GM21447 (cell line): Measurements from ENCODE around the gene HELZ.
"Not testable (repeated sequence)": the region's sequence is repeated elsewhere in the genome, so short reads cannot be mapped to it uniquely, and the experiment has no call there.

Experiments
- ATAC-seq: cut with Tn5 transposase; IDR thresholded peaks from one replicate; pipeline ENCODE4 v1.9.1; 2021; ENCODE audit not compliant: unreplicated experiment

The HELZ gene, protein sequence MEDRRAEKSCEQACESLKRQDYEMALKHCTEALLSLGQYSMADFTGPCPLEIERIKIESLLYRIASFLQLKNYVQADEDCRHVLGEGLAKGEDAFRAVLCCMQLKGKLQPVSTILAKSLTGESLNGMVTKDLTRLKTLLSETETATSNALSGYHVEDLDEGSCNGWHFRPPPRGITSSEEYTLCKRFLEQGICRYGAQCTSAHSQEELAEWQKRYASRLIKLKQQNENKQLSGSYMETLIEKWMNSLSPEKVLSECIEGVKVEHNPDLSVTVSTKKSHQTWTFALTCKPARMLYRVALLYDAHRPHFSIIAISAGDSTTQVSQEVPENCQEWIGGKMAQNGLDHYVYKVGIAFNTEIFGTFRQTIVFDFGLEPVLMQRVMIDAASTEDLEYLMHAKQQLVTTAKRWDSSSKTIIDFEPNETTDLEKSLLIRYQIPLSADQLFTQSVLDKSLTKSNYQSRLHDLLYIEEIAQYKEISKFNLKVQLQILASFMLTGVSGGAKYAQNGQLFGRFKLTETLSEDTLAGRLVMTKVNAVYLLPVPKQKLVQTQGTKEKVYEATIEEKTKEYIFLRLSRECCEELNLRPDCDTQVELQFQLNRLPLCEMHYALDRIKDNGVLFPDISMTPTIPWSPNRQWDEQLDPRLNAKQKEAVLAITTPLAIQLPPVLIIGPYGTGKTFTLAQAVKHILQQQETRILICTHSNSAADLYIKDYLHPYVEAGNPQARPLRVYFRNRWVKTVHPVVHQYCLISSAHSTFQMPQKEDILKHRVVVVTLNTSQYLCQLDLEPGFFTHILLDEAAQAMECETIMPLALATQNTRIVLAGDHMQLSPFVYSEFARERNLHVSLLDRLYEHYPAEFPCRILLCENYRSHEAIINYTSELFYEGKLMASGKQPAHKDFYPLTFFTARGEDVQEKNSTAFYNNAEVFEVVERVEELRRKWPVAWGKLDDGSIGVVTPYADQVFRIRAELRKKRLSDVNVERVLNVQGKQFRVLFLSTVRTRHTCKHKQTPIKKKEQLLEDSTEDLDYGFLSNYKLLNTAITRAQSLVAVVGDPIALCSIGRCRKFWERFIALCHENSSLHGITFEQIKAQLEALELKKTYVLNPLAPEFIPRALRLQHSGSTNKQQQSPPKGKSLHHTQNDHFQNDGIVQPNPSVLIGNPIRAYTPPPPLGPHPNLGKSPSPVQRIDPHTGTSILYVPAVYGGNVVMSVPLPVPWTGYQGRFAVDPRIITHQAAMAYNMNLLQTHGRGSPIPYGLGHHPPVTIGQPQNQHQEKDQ (N-terminal part only)

GRCh38 chr17:67245073-67245693, at the start of gene HELZ:
Gene HELZ, minus strand, starts transcription at chr17:67245196. Its CDS starts 26,392 bp downstream, at chr17:67218804.
- peak; percentile 34 for ATAC-seq

DNA sequence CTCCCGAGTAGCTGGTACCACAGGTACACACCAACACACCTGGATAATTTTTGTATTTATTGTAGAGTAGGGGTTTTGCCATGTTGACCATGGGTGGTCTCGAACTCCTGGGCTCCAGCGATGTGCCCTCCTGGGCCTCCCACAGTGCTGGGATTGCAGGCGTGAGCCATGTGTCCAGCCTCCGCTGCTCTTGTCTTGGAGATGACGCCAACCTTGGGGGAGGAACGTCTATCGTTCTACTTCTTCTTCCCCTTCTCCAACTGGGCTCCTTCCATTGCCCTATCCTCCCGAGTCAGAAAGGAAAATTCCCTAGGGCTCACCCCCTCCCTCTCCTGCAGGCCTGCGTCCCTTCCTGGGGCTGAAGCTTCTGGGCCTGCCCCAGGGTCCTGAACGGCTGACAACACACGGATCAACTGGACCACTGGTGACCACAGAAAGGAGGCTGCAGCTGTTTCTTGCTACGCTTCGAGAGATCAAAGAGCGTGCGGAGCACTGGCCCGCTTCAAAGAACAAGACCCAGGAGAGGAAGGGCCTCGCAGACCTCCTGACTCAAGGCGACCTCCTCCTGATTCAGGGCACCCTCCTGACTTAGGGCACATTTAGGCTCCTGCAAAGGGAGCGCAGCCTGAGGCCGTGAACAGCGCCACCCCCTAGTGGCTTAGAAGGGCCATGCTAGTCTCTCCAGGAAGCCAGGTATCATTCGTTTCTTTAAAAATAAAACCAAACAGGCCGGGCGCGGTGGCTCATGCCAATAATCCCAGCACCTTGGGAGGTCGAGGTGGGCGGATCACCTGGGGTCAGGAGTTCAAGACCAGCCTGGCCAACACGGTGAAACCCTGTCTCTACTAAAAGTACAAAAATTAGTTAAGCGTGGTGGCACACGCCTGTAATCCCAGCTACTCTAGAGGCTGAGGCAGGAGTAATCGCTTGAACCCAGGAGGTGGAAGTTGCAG, 48.5 kb upstream of the HELZ start:
- ATAC-seq = peak; percentile 83

GRCh38 chr17:67290711-67291291, 45.8 kb upstream of the HELZ start:
- ATAC-seq = no peak

GRCh38 chr17:67290244-67290643, 45.2 kb upstream of the HELZ start:
- no peak for ATAC-seq

GRCh38 chr17:67289181-67289876, 44.3 kb upstream of the HELZ start:
- ATAC-seq = no peak

- not testable (repeated sequence) for ATAC-seq
Observed at GRCh38 chr17:67286826-67287225, 41.8 kb upstream of the HELZ start.

DNA sequence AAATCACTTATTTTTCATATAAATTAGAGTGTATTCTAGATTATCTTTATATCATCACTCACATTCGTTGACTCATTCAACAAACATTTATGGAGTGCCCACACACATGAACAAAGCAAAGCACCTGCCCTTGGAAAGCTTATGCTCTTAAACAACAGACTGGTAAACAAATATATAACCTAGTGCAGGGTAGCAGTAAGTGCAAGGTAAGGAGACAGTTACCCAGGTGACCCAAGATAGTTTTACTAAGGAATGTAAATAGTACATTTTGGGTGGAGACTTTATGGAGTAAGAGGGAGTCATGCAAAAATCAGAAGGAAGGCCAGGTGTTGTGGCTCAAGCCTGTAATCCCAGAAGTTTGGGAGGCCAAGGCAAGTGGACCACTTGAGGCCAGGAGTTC, 40.4 kb upstream of the HELZ start:
- no peak for ATAC-seq

DNA sequence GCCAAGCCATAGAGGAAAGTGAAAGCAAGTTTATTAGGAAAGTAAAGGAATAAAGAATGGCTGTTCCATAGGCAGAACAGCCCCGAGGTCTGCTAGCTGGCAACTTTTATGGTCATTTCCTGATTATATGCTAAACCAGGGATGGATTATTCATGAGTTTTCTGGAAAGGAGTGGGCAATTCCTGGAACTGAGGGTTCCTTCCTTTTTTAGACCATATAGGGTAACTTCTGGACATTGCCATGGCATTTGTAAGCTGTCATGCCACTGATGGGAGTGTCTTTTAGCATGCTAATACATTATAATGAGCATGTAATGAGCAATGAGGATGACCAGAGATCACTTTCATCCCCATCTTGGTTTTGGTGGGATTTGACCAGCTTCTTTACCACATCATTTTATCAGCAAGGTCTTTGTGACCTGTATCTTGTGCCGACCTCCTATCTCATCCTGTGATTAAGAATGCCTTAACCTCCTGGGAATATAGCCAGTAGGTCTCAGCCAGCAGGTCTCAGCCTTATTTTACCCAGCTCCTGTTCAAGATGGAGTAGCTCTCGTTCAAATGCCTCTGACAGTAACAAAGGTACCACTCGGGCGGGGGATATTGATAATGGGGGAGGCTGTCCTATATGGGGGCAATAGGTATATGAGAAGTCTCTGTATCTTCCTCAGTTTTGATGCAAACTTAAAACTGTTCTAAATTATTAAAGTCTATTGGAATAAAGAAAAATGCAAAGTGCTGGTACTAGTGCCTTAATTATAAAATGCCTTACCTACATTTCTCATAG, 38.9 kb upstream of the HELZ start:
- ATAC-seq = no peak

DNA sequence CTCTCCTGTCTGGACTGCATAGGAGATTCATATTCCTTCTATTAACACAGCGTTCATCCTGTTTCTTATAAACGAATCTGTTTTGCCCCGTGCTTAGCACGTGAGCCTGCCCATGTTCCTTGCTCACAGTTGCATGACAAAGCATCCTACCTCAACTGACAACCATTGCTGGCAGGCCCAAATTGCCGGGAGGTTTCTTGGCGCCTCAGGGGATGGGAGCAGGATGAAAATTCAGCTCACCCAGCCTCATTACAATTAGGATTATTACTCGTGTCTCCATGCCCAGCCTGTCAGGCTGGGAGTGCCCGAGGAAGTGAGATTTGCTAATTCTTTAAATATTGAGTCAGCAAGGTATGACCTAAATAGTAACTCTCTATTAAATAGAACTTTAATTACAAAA, 36.7 kb upstream of the HELZ start:
- ATAC-seq = no peak

- ATAC-seq = no peak
Observed at GRCh38 chr17:67281053-67281452, 36.1 kb upstream of the HELZ start.

- no peak for ATAC-seq
Observed at GRCh38 chr17:67280279-67280678, 35.3 kb upstream of the HELZ start.

GRCh38 chr17:67279115-67279514, 34.1 kb upstream of the HELZ start:
- no peak for ATAC-seq

DNA sequence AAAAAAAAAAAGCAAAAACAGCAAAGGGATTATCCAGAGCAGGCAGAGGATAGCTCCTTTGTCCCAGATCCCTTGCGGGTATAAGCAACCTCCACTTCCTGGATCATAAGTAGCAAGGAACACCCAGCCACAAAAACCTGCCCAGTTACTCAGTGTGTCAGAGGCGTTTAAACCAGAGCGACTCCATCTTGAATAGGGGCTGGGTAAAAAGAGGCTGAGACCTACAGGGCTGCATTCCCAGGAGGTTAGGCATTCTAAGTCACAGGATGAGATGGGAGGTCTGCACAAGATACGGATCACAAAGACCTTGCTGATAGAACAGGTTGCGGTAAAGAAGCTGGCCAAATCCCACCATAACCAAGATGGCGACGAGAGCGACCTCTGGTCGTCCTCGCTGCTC, 33.4 kb upstream of the HELZ start:
- no peak for ATAC-seq

GRCh38 chr17:67276075-67276474, 31.1 kb upstream of the HELZ start:
- ATAC-seq = no peak

DNA sequence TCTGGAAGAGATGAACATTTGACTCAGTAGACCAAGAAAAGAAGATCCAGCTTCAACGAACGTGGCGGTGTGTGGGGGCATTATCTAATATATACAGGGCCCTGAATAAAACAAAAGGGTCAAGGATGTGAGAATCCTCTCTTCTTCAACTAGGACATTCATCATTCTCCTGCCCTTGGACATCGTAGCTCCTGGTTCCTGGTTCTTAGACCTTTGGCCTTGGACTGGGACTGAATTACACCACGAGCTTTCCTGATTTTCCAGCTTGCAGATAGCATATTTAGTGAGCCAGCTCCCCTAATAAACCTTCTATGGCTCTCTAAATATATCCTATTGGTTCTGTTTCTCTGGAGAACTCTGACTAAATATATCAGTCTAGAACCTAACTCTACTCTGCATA, 29.5 kb upstream of the HELZ start:
- ATAC-seq = no peak

DNA sequence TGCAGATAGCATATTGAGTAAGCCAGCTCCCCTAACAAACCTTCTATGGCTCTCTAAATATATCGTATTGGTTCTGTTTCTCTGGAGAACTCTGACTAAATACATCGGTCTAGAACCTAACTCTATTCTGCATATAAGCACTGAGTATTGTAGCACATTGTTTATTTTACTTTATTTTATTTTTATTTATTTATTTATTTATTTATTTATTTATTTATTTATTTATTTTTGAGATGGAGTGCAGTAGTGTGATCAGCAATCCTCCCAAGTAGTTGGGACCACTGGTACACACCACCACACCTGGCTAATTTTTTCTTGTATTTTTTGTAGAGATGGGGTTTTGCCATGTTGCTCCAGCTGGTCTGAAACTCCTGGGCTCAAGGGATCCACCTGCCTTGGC, 28.9 kb upstream of the HELZ start:
- ATAC-seq = no peak

DNA sequence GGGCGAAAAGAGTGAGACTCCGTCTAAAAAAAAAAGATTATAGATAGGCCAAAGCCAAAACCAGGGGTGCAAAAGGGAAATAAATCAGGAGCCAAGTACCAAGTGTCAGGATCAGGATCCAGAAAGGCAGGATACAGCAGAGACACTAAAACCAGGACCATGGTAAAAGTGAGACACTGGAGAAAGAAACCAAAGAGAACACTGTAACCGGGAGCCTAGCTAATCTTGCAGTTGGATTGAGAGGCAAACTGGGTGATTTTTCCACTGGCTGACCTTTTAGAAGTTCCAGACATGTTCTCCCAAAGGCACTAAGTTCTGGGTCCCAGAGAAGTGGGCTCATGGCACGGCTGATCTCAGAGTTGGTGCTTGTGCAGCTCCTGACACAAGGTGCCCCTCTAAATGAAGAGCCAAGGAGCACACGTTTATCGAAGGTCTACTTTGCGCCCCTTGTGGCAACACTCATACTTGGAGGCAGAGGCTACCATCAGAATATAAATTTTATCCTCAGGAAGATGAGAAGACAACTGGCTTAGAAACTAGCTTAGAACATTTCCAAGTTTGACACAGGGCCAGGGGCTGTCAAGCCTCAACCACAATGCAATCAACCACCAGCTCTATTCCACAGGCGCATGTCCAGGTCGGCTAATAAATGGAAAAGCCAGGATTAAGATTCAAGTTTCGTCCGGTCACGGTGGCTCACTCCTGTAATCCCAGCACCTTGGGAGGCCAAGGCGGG, 27.5 kb upstream of the HELZ start:
- ATAC-seq = no peak
